GM12872 (cell line): ENCODE data around the gene HIBCH.

ENCODE experiments used
- TF ChIP-seq, protein P1 (sequence below): IDR thresholded peaks from 3 replicates; pipeline ENCODE4 v1.5.1; 2011; ENCODE audit warnings: low read depth, mild to moderate bottlenecking, low read length, moderate library complexity; ENCODE audit not compliant: insufficient read depth

HIBCH gene

DNA sequence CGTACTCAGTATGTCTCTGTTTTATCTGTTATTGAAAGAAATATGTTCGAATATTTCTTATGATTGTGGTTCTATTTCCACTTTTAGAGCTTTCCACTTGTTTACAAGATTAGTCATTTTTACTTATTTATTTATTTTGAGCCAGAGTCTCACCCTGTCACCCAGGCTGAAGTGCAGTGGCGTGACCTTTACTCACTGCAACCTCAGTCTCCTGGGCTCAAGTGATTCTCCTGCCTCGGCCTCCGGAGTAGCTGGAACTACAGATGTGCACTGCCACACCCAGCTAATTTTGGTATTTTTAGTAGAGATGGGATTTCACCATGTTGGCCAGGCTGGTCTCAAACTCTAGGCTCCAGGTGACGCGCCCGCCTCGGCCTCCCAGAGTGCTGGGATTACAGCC lies 53.3 kb downstream of the HIBCH start:
- TF ChIP-seq, protein P1, sequence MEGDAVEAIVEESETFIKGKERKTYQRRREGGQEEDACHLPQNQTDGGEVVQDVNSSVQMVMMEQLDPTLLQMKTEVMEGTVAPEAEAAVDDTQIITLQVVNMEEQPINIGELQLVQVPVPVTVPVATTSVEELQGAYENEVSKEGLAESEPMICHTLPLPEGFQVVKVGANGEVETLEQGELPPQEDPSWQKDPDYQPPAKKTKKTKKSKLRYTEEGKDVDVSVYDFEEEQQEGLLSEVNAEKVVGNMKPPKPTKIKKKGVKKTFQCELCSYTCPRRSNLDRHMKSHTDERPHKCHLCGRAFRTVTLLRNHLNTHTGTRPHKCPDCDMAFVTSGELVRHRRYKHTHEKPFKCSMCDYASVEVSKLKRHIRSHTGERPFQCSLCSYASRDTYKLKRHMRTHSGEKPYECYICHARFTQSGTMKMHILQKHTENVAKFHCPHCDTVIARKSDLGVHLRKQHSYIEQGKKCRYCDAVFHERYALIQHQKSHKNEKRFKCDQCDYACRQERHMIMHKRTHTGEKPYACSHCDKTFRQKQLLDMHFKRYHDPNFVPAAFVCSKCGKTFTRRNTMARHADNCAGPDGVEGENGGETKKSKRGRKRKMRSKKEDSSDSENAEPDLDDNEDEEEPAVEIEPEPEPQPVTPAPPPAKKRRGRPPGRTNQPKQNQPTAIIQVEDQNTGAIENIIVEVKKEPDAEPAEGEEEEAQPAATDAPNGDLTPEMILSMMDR = no peak

DNA sequence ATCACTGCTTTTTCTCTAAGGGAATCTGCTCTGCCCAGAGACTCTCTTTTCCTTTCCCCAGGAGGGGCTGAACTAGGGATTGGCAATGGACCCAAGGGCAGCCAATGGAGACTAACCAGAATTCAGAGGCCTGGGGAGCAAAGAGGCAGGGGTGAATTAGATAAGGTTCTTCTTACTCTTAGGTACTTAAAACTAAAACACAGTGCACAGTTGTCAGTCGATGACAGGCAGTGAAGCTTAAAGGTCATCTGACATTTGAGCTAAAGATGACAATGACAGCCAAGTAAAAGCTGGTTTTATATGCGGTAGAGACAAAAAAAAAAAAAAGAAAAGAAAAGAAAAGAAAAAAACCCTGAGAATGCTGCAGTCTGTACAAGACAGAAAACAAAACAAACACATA lies 57.8 kb downstream of the HIBCH start:
- TF ChIP-seq, protein P1 = no peak

DNA sequence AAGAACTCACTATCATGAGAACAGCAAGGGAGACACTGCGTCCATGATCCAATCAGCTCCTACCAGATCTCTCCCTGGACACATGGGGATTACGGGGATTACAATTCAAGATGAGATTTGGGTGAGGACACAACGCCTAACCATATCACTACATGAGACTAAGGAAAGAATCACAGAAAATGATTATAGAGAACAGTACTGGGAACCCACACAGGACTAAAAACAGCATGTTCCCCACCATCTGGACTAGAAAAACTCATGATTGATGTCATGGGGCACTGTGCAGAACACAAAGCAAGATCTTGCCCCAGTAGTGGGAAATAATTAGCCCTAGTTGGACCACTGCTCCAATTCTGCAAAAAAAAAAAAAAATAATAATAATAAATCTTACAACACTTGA lies 63.5 kb downstream of the HIBCH start:
- TF ChIP-seq, protein P1 = no peak

DNA sequence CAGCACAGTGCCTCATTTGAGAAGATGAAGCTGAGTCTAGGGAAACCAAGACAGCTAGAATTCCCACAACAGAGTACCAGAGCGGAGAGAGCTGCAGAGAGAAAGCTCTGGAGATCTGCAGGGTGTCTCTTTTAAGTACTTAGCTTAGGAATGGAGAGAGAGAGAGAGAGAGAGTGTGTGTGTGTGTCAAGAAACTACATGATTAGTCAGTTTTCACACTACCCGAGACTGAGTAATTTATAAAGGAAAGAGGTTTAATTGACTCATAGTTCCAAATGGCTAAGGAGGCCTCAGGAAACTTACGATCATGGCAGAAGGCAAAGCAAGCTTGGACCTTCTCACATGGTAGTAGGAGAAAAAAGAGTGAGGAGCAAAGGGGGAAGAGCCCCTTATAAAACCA lies 64.0 kb downstream of the HIBCH start:
- TF ChIP-seq, protein P1 = no peak

DNA sequence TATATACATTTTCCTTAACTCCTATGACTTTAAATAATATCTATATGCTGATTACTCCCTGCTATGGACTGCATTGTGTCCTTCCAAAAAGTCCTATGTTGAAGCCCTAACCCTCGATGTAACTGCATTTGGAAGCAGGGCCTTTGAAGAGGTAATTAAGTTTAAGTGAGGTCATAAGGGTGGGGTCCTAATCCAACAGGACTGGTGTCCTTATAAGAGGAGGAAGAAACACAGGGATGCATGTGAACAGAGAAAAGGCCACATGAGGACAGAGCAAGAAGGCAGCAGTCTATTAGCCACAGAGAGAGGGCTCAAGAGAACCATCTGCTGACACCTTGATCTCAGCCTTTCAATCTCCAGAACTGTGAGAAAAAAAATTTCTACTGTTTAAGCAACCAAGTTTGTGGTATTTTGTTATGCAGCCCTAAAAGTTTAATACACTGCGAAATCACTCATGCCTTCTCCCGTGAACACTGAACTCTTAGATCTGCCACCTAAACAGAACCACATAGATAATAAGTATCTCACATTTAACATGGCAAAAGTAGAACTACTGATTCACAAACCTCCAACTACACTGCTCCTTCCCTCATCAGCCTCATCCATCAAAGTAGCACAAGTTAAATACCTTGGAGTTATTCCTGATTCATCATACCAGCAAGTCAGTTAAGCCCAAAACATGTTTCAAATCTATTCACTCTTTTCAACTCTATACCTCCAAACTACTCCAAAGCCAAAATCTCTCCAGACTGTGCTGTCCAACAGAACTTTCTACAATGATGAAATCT lies 65.4 kb downstream of the HIBCH start:
- TF ChIP-seq, protein P1 = no peak

DNA sequence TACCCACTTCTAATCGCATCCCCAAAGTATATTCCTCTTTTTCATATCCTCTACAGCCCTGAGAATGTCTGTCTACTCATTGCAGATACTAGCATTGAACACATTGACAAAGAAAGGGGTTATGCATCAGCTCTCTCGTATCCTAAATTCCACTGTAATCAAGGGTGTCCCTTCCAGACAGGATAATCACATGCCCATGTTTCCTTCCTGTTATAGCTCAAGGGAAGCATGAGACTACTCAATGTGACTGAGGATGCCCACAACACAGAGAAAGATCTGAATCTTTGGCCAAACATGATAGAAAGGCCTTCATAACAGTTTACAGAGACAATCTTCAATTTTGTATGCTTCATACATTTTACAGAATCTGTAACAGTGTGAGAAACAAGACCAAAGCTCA lies 69.2 kb downstream of the HIBCH start:
- TF ChIP-seq, protein P1 = no peak

DNA sequence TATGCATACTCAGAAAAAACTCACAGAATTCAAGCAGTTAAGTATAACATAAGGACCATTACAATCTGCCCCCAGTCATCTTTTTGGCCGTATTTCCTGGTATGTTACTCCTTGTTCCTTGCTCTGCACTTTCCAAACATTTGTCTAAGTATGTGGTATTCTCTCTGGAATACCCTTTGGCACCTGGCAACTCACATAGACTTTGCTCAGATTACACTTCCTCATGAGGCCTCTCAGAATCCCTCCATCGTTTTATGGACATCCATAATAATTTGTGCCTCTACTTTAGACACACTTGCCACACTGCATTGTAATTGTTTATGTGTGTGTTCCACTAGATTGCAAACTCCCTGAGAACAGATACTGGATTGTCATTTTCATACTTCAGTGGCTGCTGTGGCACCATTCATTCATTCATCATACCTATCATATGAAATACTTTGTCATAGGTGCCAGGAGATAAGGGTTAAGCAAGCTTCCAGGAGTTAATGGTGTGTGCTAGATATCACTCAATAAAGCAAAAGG lies 84.0 kb downstream of the HIBCH start:
- TF ChIP-seq, protein P1 = no peak
